ENCODE measurements around the gene JADE2. TPM values are rescaled to one million over a fixed set of nuclear protein-coding genes. Genes with fewer than 3 reads are reported as not detected.

The JADE2 gene
- total and polyA plus RNA-seq, 2 experiments from 2014 or later: 16.2 to 40.8 TPM

- Mint-ChIP-seq H3K27ac (peak overlapping the region; percentile 97), H3K36me3 (ENCODE audit: low read depth) (peaks cover 78% of the 10 kb centered on the region), H3K9me3 (no peaks in the 10 kb centered on the region), H3K4me3 (no peak overlapping the region), H3K4me1 (peaks cover 43% of the 10 kb centered on the region), H3K27me3 (ENCODE audit: insufficient read depth, low read depth, poor library complexity) (peaks cover 11% of the 10 kb centered on the region)
- Histone ChIP-seq H3K27ac (ENCODE audit: low read depth) (peak overlapping the region; percentile 88), H2AFZ (no peak overlapping the region), H3K9me2 (ENCODE audit: insufficient read depth) (no peaks in the 10 kb centered on the region), H3K27me3 (ENCODE audit: insufficient read depth) (no peaks in the 10 kb centered on the region), H3K79me2 (replicated peaks; ENCODE audit: insufficient read depth) (peaks cover 50% of the 10 kb centered on the region), H3K4me2 (peak overlapping the region; percentile 48), H4K20me1 (replicated peaks; ENCODE audit: insufficient read depth) (peaks cover 6% of the 10 kb centered on the region), H3K4me3 (no peak overlapping the region), H3K36me3 (ENCODE audit: insufficient read depth) (peaks cover 19% of the 10 kb centered on the region), H3F3A (replicated peaks; ENCODE audit: low read depth) (peaks cover 18% of the 10 kb centered on the region; the same call in 1 of the 2 replicates), H3K4me1 (ENCODE audit: insufficient read depth) (peaks cover 13% of the 10 kb centered on the region)
- no peak for DNase-seq (ENCODE audit: low spot score)
- TF ChIP-seq, protein P1, sequence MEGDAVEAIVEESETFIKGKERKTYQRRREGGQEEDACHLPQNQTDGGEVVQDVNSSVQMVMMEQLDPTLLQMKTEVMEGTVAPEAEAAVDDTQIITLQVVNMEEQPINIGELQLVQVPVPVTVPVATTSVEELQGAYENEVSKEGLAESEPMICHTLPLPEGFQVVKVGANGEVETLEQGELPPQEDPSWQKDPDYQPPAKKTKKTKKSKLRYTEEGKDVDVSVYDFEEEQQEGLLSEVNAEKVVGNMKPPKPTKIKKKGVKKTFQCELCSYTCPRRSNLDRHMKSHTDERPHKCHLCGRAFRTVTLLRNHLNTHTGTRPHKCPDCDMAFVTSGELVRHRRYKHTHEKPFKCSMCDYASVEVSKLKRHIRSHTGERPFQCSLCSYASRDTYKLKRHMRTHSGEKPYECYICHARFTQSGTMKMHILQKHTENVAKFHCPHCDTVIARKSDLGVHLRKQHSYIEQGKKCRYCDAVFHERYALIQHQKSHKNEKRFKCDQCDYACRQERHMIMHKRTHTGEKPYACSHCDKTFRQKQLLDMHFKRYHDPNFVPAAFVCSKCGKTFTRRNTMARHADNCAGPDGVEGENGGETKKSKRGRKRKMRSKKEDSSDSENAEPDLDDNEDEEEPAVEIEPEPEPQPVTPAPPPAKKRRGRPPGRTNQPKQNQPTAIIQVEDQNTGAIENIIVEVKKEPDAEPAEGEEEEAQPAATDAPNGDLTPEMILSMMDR (conservative IDR thresholded peaks at IDR 0.05; ENCODE audit: low read depth in 2 of 2): no peak
- TF ChIP-seq STAT1 (IDR thresholded peaks at IDR 0.05; ENCODE audit: unreplicated experiment) (no peak), JUNB (IDR thresholded peaks at IDR 0.05; ENCODE audit: unreplicated experiment) (no peak), ZNF114 (CRISPR knock-in tag; IDR thresholded peaks at IDR 0.05) (no peak), EZH2phosphoT487 (IDR thresholded peaks at IDR 0.05; ENCODE audit: unreplicated experiment) (no peak), NANOG (IDR thresholded peaks at IDR 0.05; ENCODE audit: borderline replicate concordance) (no peak), ZNF462 (CRISPR knock-in tag; IDR thresholded peaks at IDR 0.05) (no peak), CREB1 (CRISPR knock-in tag; IDR thresholded peaks at IDR 0.05; ENCODE audit: low read depth) (no peak), ZNF331 (CRISPR knock-in tag; IDR thresholded peaks at IDR 0.05; ENCODE audit: low read depth) (no peak), EZH2 (IDR thresholded peaks at IDR 0.05; ENCODE audit: low read depth, unreplicated experiment) (no peak), POLR2AphosphoS5 (IDR thresholded peaks at IDR 0.05; ENCODE audit: low read depth) (no peak)
- TF ChIP-seq, protein P2, sequence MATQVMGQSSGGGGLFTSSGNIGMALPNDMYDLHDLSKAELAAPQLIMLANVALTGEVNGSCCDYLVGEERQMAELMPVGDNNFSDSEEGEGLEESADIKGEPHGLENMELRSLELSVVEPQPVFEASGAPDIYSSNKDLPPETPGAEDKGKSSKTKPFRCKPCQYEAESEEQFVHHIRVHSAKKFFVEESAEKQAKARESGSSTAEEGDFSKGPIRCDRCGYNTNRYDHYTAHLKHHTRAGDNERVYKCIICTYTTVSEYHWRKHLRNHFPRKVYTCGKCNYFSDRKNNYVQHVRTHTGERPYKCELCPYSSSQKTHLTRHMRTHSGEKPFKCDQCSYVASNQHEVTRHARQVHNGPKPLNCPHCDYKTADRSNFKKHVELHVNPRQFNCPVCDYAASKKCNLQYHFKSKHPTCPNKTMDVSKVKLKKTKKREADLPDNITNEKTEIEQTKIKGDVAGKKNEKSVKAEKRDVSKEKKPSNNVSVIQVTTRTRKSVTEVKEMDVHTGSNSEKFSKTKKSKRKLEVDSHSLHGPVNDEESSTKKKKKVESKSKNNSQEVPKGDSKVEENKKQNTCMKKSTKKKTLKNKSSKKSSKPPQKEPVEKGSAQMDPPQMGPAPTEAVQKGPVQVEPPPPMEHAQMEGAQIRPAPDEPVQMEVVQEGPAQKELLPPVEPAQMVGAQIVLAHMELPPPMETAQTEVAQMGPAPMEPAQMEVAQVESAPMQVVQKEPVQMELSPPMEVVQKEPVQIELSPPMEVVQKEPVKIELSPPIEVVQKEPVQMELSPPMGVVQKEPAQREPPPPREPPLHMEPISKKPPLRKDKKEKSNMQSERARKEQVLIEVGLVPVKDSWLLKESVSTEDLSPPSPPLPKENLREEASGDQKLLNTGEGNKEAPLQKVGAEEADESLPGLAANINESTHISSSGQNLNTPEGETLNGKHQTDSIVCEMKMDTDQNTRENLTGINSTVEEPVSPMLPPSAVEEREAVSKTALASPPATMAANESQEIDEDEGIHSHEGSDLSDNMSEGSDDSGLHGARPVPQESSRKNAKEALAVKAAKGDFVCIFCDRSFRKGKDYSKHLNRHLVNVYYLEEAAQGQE (IDR thresholded peaks at IDR 0.05; ENCODE audit: unreplicated experiment): no peak
- TF ChIP-seq, protein P3, sequence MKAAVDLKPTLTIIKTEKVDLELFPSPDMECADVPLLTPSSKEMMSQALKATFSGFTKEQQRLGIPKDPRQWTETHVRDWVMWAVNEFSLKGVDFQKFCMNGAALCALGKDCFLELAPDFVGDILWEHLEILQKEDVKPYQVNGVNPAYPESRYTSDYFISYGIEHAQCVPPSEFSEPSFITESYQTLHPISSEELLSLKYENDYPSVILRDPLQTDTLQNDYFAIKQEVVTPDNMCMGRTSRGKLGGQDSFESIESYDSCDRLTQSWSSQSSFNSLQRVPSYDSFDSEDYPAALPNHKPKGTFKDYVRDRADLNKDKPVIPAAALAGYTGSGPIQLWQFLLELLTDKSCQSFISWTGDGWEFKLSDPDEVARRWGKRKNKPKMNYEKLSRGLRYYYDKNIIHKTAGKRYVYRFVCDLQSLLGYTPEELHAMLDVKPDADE (IDR thresholded peaks at IDR 0.05): no peak
- ATAC-seq: no peak
These were observed 15.6 kb downstream of the JADE2 start for GRCh38 chr5:134540747-134541733.

All from GM23338 (cell line).